GM12891 (cell line): Measurements from ENCODE around the gene KRT71.

ENCODE experiments used
- POLR2A ChIP-seq: IDR thresholded peaks from 2 replicates; pipeline ENCODE4 v1.6.1; 2011; ENCODE audit warnings: low read depth, low read length, control low read depth
- TAF1 ChIP-seq: IDR thresholded peaks from 2 replicates; pipeline ENCODE4 v1.6.1; 2011; ENCODE audit warnings: low read depth, low read length, control low read depth

DNA sequence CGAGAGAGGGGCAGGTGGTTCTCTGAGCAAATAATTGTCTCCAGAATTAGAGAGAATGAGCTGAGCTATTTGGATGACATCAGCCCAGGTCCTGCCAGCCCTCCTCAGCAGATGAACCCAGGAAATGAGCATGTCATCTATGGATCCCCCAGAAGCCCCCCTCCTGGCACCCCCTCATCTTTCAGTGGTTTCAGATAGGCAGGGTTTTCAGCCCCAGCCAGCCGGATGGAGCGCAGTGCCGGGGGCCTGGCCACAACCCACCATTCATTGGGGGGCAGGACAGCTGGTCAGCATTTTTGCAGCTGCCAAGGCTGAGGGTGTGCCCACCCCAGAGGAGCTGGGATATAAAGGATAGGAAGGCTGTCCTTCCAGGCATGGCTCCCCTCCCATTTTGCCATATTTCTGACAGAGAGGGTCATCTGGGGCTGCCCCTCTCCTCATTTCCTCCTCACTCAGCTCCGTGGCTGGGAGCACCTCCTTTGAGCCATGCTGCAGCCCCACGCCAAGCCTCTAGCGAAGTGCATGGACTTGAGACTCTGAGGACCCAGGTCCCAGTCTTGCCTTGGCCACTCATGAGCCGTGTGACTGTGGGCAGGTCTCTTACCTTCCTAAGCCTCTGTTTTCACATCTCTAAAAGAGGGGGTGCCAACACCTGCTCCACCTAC is 6.0 kb upstream of the KRT71 start:
- TF ChIP-seq TAF1 (no peak), POLR2A (no peak)
